ENCODE results near the gene ZNF764.

The ZNF764 gene

DNA sequence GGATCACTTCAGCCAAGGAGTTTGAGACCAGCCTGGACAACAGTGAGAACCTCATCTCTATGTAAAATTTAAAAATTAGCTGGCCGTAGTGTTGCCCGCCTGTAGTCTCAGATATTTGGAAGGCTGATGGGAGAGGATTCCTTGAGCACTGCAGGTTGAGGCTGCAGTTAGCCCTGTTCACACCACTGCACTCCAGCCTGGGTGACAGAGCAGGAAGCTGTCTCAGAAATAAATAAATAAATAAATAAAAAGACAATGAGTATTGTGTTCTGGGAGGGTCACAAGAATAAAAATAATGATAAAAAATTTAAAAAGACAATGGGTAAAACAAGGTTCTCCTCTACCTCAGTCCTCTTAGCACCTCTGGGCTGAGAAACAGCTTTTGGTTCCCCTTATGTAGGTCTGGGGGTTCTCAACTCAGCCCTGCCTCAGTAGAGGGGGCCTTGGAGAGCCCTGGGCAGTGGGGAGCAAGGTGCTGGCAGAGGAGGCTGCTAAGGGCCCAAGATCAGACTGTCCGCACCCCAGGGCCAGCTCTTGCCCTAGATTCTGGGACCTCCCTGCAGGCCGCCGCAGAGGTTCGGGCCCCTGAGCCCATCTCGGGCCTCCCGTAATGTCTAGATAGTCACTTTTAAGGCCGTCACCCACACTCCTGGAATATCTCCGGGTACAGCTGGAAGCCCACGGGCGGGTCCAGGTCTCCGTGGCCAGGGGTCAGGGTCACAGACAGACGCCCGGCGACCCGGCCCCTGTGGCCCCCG lies 3.4 kb downstream of the ZNF764 start:
- Histone ChIP-seq H3K4me3 (ENCODE audit: severe bottlenecking) (no peak overlapping the region), H3K9me3 (ENCODE audit: severe bottlenecking) (no peaks in the 10 kb centered on the region)

DNA sequence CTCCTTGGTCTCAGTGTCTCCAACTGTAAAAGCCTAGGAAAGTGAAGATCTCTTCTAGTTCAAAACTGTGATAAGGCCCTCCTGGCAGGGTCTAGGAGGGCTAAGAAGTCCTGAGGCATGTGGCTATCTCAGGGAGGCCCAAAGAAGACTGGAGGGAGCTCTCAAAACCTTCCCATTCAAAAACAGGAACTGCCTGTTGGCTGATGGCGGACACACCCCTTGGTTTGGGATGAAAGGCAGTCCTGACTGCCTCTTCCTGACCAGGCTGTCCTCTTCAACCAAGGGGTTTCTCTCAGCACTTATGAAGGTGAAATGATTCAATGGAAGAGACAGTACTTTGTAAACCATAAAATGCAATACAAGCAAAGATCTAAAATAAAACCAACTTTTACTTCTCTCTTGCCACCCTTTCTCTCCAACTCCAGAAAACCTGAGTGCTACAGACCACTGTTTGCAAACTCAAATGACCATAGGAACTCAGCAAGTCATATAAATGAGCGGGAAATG lies 4.7 kb downstream of the ZNF764 start:
- TF ChIP-seq, protein P1, sequence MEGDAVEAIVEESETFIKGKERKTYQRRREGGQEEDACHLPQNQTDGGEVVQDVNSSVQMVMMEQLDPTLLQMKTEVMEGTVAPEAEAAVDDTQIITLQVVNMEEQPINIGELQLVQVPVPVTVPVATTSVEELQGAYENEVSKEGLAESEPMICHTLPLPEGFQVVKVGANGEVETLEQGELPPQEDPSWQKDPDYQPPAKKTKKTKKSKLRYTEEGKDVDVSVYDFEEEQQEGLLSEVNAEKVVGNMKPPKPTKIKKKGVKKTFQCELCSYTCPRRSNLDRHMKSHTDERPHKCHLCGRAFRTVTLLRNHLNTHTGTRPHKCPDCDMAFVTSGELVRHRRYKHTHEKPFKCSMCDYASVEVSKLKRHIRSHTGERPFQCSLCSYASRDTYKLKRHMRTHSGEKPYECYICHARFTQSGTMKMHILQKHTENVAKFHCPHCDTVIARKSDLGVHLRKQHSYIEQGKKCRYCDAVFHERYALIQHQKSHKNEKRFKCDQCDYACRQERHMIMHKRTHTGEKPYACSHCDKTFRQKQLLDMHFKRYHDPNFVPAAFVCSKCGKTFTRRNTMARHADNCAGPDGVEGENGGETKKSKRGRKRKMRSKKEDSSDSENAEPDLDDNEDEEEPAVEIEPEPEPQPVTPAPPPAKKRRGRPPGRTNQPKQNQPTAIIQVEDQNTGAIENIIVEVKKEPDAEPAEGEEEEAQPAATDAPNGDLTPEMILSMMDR (IDR thresholded peaks at IDR 0.05; ENCODE audit: poor library complexity, severe bottlenecking): no peak
- no peak overlapping the region for H3K27ac ChIP-seq (ENCODE audit: poor library complexity, severe bottlenecking)
- ATAC-seq (ENCODE audit: low read depth) (no peak), DNase-seq (ENCODE audit: low spot score) (no peak)
- H3K36me3 ChIP-seq (ENCODE audit: low read depth): peaks cover 26% of the 10 kb centered on the region
- no peaks in the 10 kb centered on the region for H3K9me3 ChIP-seq (ENCODE audit: severe bottlenecking)
- H3K27me3 ChIP-seq (ENCODE audit: insufficient read depth, poor library complexity, severe bottlenecking): no peaks in the 10 kb centered on the region
- H3K4me1 ChIP-seq (ENCODE audit: insufficient read depth, poor library complexity, severe bottlenecking): no peaks in the 10 kb centered on the region
- no peak overlapping the region for H3K4me3 ChIP-seq (ENCODE audit: severe bottlenecking)

More for the DNA sequence above, 3.4 kb downstream of the ZNF764 start:
- ATAC-seq (ENCODE audit: low read depth): no peak
- Histone ChIP-seq H3K4me1 (ENCODE audit: insufficient read depth, poor library complexity, severe bottlenecking) (no peaks in the 10 kb centered on the region), H3K27me3 (ENCODE audit: insufficient read depth, poor library complexity, severe bottlenecking) (no peaks in the 10 kb centered on the region), H3K36me3 (ENCODE audit: low read depth) (peaks cover 26% of the 10 kb centered on the region), H3K27ac (ENCODE audit: poor library complexity, severe bottlenecking) (no peak overlapping the region)
- TF ChIP-seq, protein P1 (IDR thresholded peaks at IDR 0.05; ENCODE audit: poor library complexity, severe bottlenecking): no peak
- DNase-seq (ENCODE audit: low spot score): no peak

DNA sequence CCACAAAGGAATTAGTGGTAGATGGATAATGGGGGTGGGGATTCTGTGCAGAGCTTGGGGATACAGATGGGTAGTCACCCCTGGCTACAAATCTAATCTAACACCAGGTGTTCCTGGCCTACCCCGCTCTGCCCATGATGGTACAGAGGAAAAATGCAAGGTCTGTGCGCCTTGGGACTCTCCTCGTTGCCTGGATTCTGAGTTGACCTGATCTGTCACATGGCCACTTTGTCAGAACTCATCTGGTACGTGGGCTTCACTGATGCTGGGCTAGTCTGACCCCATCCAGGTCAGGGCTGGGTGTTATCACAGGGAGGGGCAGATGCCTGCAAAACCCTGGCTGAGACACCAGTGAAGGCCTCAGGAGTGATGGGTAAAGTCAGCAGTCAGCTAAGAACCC lies 5.2 kb downstream of the ZNF764 start:
- no peak for DNase-seq (ENCODE audit: low spot score)
- H3K36me3 ChIP-seq (ENCODE audit: low read depth): peaks cover 26% of the 10 kb centered on the region
- H3K27ac ChIP-seq (ENCODE audit: poor library complexity, severe bottlenecking): no peak overlapping the region
- TF ChIP-seq, protein P1 (IDR thresholded peaks at IDR 0.05; ENCODE audit: poor library complexity, severe bottlenecking): no peak
- H3K27me3 ChIP-seq (ENCODE audit: insufficient read depth, poor library complexity, severe bottlenecking): no peaks in the 10 kb centered on the region
- ATAC-seq (ENCODE audit: low read depth): no peak
- H3K4me3 ChIP-seq (ENCODE audit: severe bottlenecking): no peak overlapping the region
- no peaks in the 10 kb centered on the region for H3K4me1 ChIP-seq (ENCODE audit: insufficient read depth, poor library complexity, severe bottlenecking)
- no peaks in the 10 kb centered on the region for H3K9me3 ChIP-seq (ENCODE audit: severe bottlenecking)

DNA sequence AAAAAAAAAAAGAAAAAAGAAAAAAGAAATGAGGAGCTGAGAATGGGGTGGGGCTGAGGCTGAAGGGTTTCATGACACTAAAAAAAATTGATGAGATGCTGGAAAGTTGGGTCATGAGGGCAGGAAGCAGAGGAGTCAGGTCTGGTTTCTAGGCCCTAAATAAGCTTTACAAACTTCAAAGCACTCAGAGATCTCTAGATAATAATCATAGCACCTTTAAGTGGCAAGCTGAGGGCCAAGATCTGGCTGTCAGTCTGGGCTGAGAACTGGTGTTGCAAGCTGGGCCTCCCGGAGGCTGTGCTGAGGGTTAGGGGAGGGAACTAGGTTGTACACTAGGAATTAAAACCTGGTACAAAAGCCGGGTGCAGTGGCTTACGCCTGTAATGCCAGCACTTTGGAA lies 6.4 kb downstream of the ZNF764 start:
- H3K4me3 ChIP-seq (ENCODE audit: severe bottlenecking): no peak overlapping the region
- peaks cover 26% of the 10 kb centered on the region for H3K36me3 ChIP-seq (ENCODE audit: low read depth)
- no peaks in the 10 kb centered on the region for H3K27me3 ChIP-seq (ENCODE audit: insufficient read depth, poor library complexity, severe bottlenecking)
- H3K27ac ChIP-seq (ENCODE audit: poor library complexity, severe bottlenecking): no peak overlapping the region
- H3K4me1 ChIP-seq (ENCODE audit: insufficient read depth, poor library complexity, severe bottlenecking): no peaks in the 10 kb centered on the region
- DNase-seq (ENCODE audit: low spot score): no peak
- no peaks in the 10 kb centered on the region for H3K9me3 ChIP-seq (ENCODE audit: severe bottlenecking)
- no peak for ATAC-seq (ENCODE audit: low read depth)
- TF ChIP-seq, protein P1 (IDR thresholded peaks at IDR 0.05; ENCODE audit: poor library complexity, severe bottlenecking): no peak

All from RWPE2 (cell line).